Neural cell (in vitro differentiated cells): ENCODE data around the gene RMI2. TPM values are rescaled to one million over a fixed set of nuclear protein-coding genes. Genes with fewer than 3 reads are reported as not detected.

ENCODE experiments used
- H2AFZ ChIP-seq: fragments of 200-600, 300-800 bp; sonication (generic), shearing (Covaris generic); 2 replicates; pipeline ENCODE4 v1.6.0; 2014; ENCODE audit warnings: low read depth, mild to moderate bottlenecking, antibody characterized with exemption, low read length, moderate library complexity
- H3F3A ChIP-seq: fragments of 200-600 bp; shearing (Covaris generic); 2 replicates; pipeline ENCODE4 v1.6.1; 2016; ENCODE audit warnings: mild to moderate bottlenecking, moderate library complexity, mixed read lengths, antibody characterized with exemption, low read length; ENCODE audit not compliant: insufficient read depth, poor library complexity, severe bottlenecking
- H3K27ac ChIP-seq: fragments of 200-600, 300-800 bp; sonication (generic), shearing (Covaris generic); 2 replicates; pipeline ENCODE4 v1.5.1; 2014; ENCODE audit warnings: mild to moderate bottlenecking, low read length, moderate library complexity
- H3K27me3 ChIP-seq: fragments of 300-800, 200-600 bp; sonication (generic), shearing (Covaris generic); 2 replicates; pipeline ENCODE4 v1.6.0; 2014; ENCODE audit warnings: mild to moderate bottlenecking, low read depth, low read length, moderate library complexity; ENCODE audit not compliant: insufficient read depth
- H3K36me3 ChIP-seq: fragments of 300-800, 200-600 bp; sonication (generic), shearing (Covaris generic); 2 replicates; pipeline ENCODE4 v1.5.1; 2014; ENCODE audit warnings: mild to moderate bottlenecking, antibody characterized with exemption, low read length, moderate library complexity; ENCODE audit not compliant: insufficient read depth
- H3K4me2 ChIP-seq: fragments of 300-800, 200-600 bp; sonication (generic), shearing (Covaris generic); 2 replicates; pipeline ENCODE4 v1.6.0; 2014; ENCODE audit warnings: mild to moderate bottlenecking, low read length
- H3K4me3 ChIP-seq: fragments of 300-800, 200-600 bp; sonication (generic), shearing (Covaris generic); 2 replicates; pipeline ENCODE4 v1.5.1; 2014; ENCODE audit warnings: mild to moderate bottlenecking, low read length, moderate library complexity
- H3K79me2 ChIP-seq: fragments of 200-600 bp; shearing (Covaris generic); replicated peaks from 2 replicates; pipeline ENCODE4 v1.6.0; 2014; ENCODE audit warnings: mild to moderate bottlenecking, low read length, moderate library complexity; ENCODE audit not compliant: insufficient read depth
- H3K9ac ChIP-seq: fragments of 300-800, 200-600 bp; sonication (generic), shearing (Covaris generic); 2 replicates; pipeline ENCODE4 v1.6.1; 2016; ENCODE audit warnings: mild to moderate bottlenecking, low read length, mixed read lengths
- H3K9me2 ChIP-seq: fragments of 200-600 bp; shearing (Covaris generic); 2 replicates; pipeline ENCODE4 v1.6.1; 2016; ENCODE audit warnings: mild to moderate bottlenecking, low read length, mixed read lengths; ENCODE audit not compliant: insufficient read depth
- H3K9me3 ChIP-seq: fragments of 200-600, 300-800 bp; sonication (generic), shearing (Covaris generic); 2 replicates; pipeline ENCODE4 v1.6.1; 2016; ENCODE audit warnings: mild to moderate bottlenecking, mixed run types, low read length, moderate library complexity, mixed read lengths
- H4K20me1 ChIP-seq: fragments of 200-600 bp; shearing (Covaris generic); 2 replicates; pipeline ENCODE4 v1.6.1; 2016; ENCODE audit warnings: mild to moderate bottlenecking, mixed run types; ENCODE audit not compliant: insufficient read depth
- EP300 ChIP-seq: fragments of 450-650 bp; conservative IDR thresholded peaks from 2 replicates; pipeline ENCODE4 v1.6.1; 2014; ENCODE audit warnings: antibody characterized with exemption, mild to moderate bottlenecking, moderate library complexity; ENCODE audit not compliant: poor library complexity, severe bottlenecking
- EZH2 ChIP-seq: fragments of 200-600, 300-800 bp; shearing (Covaris generic), sonication (generic); IDR thresholded peaks from 2 replicates; pipeline ENCODE4 v1.6.1; 2014; ENCODE audit warnings: antibody characterized with exemption, low read length, borderline replicate concordance, mild to moderate bottlenecking; ENCODE audit not compliant: insufficient read depth, poor library complexity, severe bottlenecking
- MXI1 ChIP-seq: fragments of 450-650 bp; conservative IDR thresholded peaks from 2 replicates; pipeline ENCODE4 v1.6.1; 2014; ENCODE audit warnings: antibody characterized with exemption, mild to moderate bottlenecking; ENCODE audit not compliant: poor library complexity, severe bottlenecking
- POLR2AphosphoS5 ChIP-seq: IDR thresholded peaks from 2 replicates; pipeline ENCODE4 v1.6.1; 2012
- RAD21 ChIP-seq: fragments of 450-650 bp; conservative IDR thresholded peaks from 2 replicates; pipeline ENCODE4 v1.6.1; 2014; ENCODE audit warnings: antibody characterized with exemption, mild to moderate bottlenecking, moderate library complexity
- REST ChIP-seq: IDR thresholded peaks from 2 replicates; pipeline ENCODE4 v1.6.1; 2012; ENCODE audit warnings: borderline replicate concordance
- SMC3 ChIP-seq: fragments of 450-650 bp; conservative IDR thresholded peaks from 2 replicates; pipeline ENCODE4 v1.6.1; 2014; ENCODE audit warnings: antibody characterized with exemption, mild to moderate bottlenecking, moderate library complexity; ENCODE audit not compliant: poor library complexity
- TAF1 ChIP-seq: IDR thresholded peaks from 2 replicates; pipeline ENCODE4 v1.6.1; 2012; ENCODE audit warnings: low read depth
- polyA plus RNA-seq: library from polyadenylated mRNA; depleted of rRNA; stranded (reverse); fragments of >200 nt; gene quantifications from 2 replicates; pipeline ENCODE4 v1.2.3, GENCODE V29; 2014
- TF ChIP-seq, protein P1 (sequence below): fragments of 450-650 bp; IDR thresholded peaks from 2 replicates; pipeline ENCODE4 v1.5.1; 2014; ENCODE audit warnings: antibody characterized with exemption, mild to moderate bottlenecking, moderate library complexity; ENCODE audit not compliant: poor library complexity, severe bottlenecking

Gene RMI2
- polyA plus RNA-seq, 1 donor from 2014 or later: 0.48 TPM

DNA sequence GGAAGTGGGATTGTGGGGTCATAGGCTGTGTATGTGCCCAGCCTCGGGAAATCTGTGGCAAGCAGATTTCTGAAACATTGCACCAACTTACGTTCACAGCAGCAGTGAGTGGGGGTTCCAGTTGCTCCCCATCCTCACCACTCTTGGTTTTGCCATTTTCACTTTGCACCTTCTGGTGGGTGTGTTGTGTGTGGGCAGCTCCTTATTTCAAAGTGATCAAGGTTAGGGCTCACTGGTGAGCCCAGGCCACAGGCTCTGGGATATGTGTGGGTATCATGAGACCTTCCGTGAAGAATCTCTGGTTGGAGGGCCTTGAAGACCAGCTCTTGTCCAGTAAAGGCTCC is 34.7 kb upstream of the RMI2 start:
- no peak overlapping the region for H3K4me2 ChIP-seq
- no peaks in the 10 kb centered on the region for H3F3A ChIP-seq
- H3K9me2 ChIP-seq: no peaks in the 10 kb centered on the region
- no peaks in the 10 kb centered on the region for H3K36me3 ChIP-seq
- H3K27me3 ChIP-seq: no peaks in the 10 kb centered on the region
- H3K27ac ChIP-seq: no peak overlapping the region
- no peak overlapping the region for H3K9ac ChIP-seq
- no peaks in the 10 kb centered on the region for H3K79me2 ChIP-seq
- H3K9me3 ChIP-seq: no peaks in the 10 kb centered on the region
- H2AFZ ChIP-seq: no peak overlapping the region
- TF ChIP-seq REST: no peak
- TF ChIP-seq POLR2AphosphoS5: no peak
- TF ChIP-seq, protein P1, sequence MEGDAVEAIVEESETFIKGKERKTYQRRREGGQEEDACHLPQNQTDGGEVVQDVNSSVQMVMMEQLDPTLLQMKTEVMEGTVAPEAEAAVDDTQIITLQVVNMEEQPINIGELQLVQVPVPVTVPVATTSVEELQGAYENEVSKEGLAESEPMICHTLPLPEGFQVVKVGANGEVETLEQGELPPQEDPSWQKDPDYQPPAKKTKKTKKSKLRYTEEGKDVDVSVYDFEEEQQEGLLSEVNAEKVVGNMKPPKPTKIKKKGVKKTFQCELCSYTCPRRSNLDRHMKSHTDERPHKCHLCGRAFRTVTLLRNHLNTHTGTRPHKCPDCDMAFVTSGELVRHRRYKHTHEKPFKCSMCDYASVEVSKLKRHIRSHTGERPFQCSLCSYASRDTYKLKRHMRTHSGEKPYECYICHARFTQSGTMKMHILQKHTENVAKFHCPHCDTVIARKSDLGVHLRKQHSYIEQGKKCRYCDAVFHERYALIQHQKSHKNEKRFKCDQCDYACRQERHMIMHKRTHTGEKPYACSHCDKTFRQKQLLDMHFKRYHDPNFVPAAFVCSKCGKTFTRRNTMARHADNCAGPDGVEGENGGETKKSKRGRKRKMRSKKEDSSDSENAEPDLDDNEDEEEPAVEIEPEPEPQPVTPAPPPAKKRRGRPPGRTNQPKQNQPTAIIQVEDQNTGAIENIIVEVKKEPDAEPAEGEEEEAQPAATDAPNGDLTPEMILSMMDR: no peak
- TF ChIP-seq EP300: no peak
- no peak for TF ChIP-seq MXI1
- no peak for TF ChIP-seq RAD21
- no peak for TF ChIP-seq SMC3
- TF ChIP-seq TAF1: no peak
- TF ChIP-seq EZH2: no peak
- H4K20me1 ChIP-seq: no peaks in the 10 kb centered on the region
- H3K4me3 ChIP-seq: no peak overlapping the region

GRCh38 chr16:11310997-11311561 is 34.2 kb upstream of the RMI2 start:
- Histone ChIP-seq H3K9me2 (no peaks in the 10 kb centered on the region), H3K4me2 (no peak overlapping the region), H3K9me3 (no peaks in the 10 kb centered on the region), H3K27me3 (no peaks in the 10 kb centered on the region), H3F3A (no peaks in the 10 kb centered on the region), H3K4me3 (no peak overlapping the region), H2AFZ (no peak overlapping the region), H3K79me2 (no peaks in the 10 kb centered on the region), H3K36me3 (no peaks in the 10 kb centered on the region), H3K27ac (no peak overlapping the region), H4K20me1 (no peaks in the 10 kb centered on the region), H3K9ac (no peak overlapping the region)
- TF ChIP-seq SMC3 (no peak), EZH2 (no peak), POLR2AphosphoS5 (no peak), MXI1 (no peak), EP300 (no peak), REST (no peak), RAD21 (no peak), TAF1 (no peak)
- TF ChIP-seq, protein P1: no peak
